PC-9 (cell line): ENCODE data around the gene CACNB3. TPM values are rescaled to one million over a fixed set of nuclear protein-coding genes. Genes with fewer than 3 reads are reported as not detected.
A peak's percentile ranks its signal among the peaks of the same experiment; 100 is the strongest.

Experiments
- BruUV-seq: library from RNA; stranded (reverse); fragments of 400-500 nt; replicated peaks from 2 replicates; lab custom pipeline; 2021; lab: Mats Ljungman, UMichigan
- CTCF ChIA-PET: fragments of 300-600 bp; sonication (Branson Sonifier 250); formaldehyde crosslinking; loops from one replicate; lab custom pipeline; 2022; ENCODE audit warnings: antibody characterized with exemption; lab: Charles Lee
- POLR2A ChIA-PET: fragments of 300-600 bp; sonication (Branson Sonifier 250); formaldehyde crosslinking; loops from one replicate; lab custom pipeline; 2022; ENCODE audit warnings: antibody characterized with exemption; ENCODE audit not compliant: unreplicated experiment; lab: Charles Lee
- DNase-seq, 2 experiments: peaks; one replicate each; pipeline versions ENCODE4 v3.0.0 to v3.0.0-alpha.2; 2015 to 2022; ENCODE audit warnings: mixed read lengths in 1 of 2
- H2AFZ ChIP-seq: fragments of 200-600 bp; sonication (generic); 2 replicates; pipeline ENCODE4 v1.8.1; 2017; ENCODE audit warnings: antibody characterized with exemption
- H3F3A ChIP-seq: fragments of 200-600 bp; sonication (generic); 2 replicates; pipeline ENCODE4 v1.8.1; 2017; ENCODE audit warnings: antibody characterized with exemption, mild to moderate bottlenecking, low read depth; ENCODE audit not compliant: insufficient read depth
- H3K27ac ChIP-seq: fragments of 200-600 bp; sonication (generic); 2 replicates; pipeline ENCODE4 v1.6.1; 2016; ENCODE audit warnings: mixed run types
- H3K27me3 ChIP-seq: fragments of 200-600 bp; sonication (generic); 2 replicates; pipeline ENCODE4 v1.6.1; 2016; ENCODE audit warnings: low read depth, mixed run types; ENCODE audit not compliant: insufficient read depth
- H3K36me3 ChIP-seq: fragments of 200-600 bp; sonication (generic); 2 replicates; pipeline ENCODE4 v1.6.1; 2016; ENCODE audit warnings: low read depth, mixed run types
- H3K4me1 ChIP-seq: fragments of 200-600 bp; sonication (generic); replicated peaks from 2 replicates; pipeline ENCODE4 v1.6.1; 2016; ENCODE audit warnings: mixed run types; ENCODE audit not compliant: insufficient read depth
- H3K4me2 ChIP-seq: fragments of 200-600 bp; sonication (generic); 2 replicates; pipeline ENCODE4 v1.6.1; 2017; ENCODE audit warnings: mixed run types
- H3K4me3 ChIP-seq: fragments of 200-600 bp; sonication (generic); 2 replicates; pipeline ENCODE4 v1.6.1; 2016; ENCODE audit warnings: mixed run types
- H3K79me2 ChIP-seq: fragments of 200-600 bp; sonication (generic); 2 replicates; pipeline ENCODE4 v1.6.1; 2017; ENCODE audit warnings: low read depth, mixed run types
- H3K9me2 ChIP-seq: fragments of 200-600 bp; sonication (generic); 2 replicates; pipeline ENCODE4 v1.8.1; 2017; ENCODE audit warnings: mild to moderate bottlenecking; ENCODE audit not compliant: insufficient read depth
- H3K9me3 ChIP-seq: fragments of 200-600 bp; sonication (generic); 2 replicates; pipeline ENCODE4 v1.8.1; 2016; ENCODE audit warnings: low read depth; ENCODE audit not compliant: insufficient read depth
- H4K20me1 ChIP-seq: fragments of 200-600 bp; sonication (generic); 2 replicates; pipeline ENCODE4 v1.8.1; 2017; ENCODE audit not compliant: insufficient read depth
- EZH2 ChIP-seq: fragments of 200-600 bp; sonication (generic); IDR thresholded peaks from 2 replicates; pipeline ENCODE4 v1.8.0; 2017; ENCODE audit warnings: antibody characterized with exemption, low read depth
- intact Hi-C: fragments of 100-400 bp; cut with micrococcal nuclease; formaldehyde crosslinking; loops from one replicate; pipeline ENCODE4 v1.10.0; 2022; ENCODE audit not compliant: unreplicated experiment
- total RNA-seq: library from RNA; stranded (reverse); gene quantifications from 2 replicates; pipeline ENCODE4 v1.2.3, GENCODE V29; 2021
- TF ChIP-seq, protein P1 (sequence below): fragments of 200-600 bp; sonication (generic); conservative IDR thresholded peaks from 2 replicates; pipeline ENCODE4 v1.6.1; 2017; ENCODE audit warnings: mixed run types, antibody characterized with exemption, mild to moderate bottlenecking, moderate library complexity

CACNB3 gene
- total RNA-seq, 1 experiment from 2014 or later = 35.4 TPM

DNA sequence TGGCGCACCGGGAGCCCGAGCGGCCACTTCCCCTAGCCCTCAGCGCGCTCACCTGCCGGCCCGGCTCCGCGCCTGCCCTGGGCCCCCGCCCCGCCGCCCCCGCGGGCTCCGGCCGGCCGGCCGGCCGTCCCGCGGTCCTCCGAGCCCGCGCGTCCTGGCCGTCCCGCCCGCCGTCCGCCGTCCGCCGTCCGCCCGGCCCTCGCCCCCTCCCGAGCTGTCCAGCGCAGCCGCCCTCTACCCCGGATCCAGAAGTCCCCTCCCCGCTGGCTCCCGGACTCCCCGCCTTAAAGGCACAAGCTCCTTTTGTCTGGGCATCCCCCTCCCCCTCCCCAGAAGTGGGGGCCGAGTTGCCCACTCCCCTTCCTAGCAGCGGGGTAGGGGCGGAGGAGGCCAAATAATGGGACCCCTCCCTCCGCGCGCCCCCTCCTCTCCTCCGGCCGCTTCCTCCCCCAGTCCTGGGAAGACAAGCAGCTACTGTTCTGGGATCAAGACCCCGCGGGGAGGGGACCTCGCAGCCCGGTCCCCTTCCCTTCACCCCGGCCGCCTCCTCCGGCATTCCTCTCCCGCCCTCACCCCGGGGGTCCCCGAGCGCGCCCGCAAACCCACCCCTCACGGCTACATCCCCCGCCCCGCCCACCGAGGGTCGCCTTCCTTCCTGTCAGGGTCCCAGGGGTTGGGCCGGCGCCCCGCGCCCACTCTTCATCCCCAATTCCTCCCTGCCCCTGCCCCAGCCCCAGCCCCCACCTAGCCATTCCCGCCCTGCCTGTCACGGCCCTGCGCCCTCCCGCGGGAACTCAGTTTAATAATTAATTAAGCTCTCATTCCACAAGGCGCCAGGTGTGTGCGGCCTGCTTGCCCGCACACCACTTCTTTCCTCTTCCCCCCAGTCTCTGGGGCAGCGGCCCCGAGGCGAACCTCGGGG, 29.2 kb upstream of the CACNB3 start, which contains the start of gene ADCY6:
TSS of gene ADCY6 (minus strand) at position 236 of the 922 bp plus-strand sequence. CDS start 5,655 bp downstream, outside the sequence.
- BruUV-seq = no TSS peak
- TF ChIP-seq, protein P1, sequence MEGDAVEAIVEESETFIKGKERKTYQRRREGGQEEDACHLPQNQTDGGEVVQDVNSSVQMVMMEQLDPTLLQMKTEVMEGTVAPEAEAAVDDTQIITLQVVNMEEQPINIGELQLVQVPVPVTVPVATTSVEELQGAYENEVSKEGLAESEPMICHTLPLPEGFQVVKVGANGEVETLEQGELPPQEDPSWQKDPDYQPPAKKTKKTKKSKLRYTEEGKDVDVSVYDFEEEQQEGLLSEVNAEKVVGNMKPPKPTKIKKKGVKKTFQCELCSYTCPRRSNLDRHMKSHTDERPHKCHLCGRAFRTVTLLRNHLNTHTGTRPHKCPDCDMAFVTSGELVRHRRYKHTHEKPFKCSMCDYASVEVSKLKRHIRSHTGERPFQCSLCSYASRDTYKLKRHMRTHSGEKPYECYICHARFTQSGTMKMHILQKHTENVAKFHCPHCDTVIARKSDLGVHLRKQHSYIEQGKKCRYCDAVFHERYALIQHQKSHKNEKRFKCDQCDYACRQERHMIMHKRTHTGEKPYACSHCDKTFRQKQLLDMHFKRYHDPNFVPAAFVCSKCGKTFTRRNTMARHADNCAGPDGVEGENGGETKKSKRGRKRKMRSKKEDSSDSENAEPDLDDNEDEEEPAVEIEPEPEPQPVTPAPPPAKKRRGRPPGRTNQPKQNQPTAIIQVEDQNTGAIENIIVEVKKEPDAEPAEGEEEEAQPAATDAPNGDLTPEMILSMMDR = no peak
- no peak for TF ChIP-seq EZH2
- no peaks in the 10 kb centered on the region for H3K27me3 ChIP-seq
- H3K79me2 ChIP-seq = peaks cover 38% of the 10 kb centered on the region
- no peaks in the 10 kb centered on the region for H3K36me3 ChIP-seq
- H3K27ac ChIP-seq = 0 out of 2 replicates have a peak within 1 kb of the TSS, but pooled peaks have one; percentile 43
- peak within 1 kb of the TSS; percentile 99 for H3K4me2 ChIP-seq
- H2AFZ ChIP-seq = peak within 1 kb of the TSS; percentile 92
- CTCF ChIA-PET = interaction anchor here (0.6 to 0.7 kb wide), 4 partner anchors 26 to 209 kb away, joined by 3 to 14 read pairs (median 4); no protein-coding TSS in a partner anchor
- no peaks in the 10 kb centered on the region for H4K20me1 ChIP-seq
- DNase-seq = peak; percentile 61 to 77
- H3F3A ChIP-seq = peaks cover 4% of the 10 kb centered on the region
- H3K4me1 ChIP-seq = peaks cover 32% of the 10 kb centered on the region
- intact Hi-C loops = loop anchor here (2.0 kb wide), 1 partner anchor 72 kb away; the partner anchor contains the start of gene CCNT1
- H3K9me3 ChIP-seq = no peaks in the 10 kb centered on the region
- POLR2A ChIA-PET = interaction anchor here (0.5 to 1.9 kb wide), 9 partner anchors 8 to 1502 kb away, joined by 3 to 27 read pairs (median 5); partner anchors contain the start of genes LMBR1L, SENP1 and ZNF641
- H3K4me3 ChIP-seq = peak within 1 kb of the TSS; percentile 89
- H3K9me2 ChIP-seq = no peaks in the 10 kb centered on the region

DNA sequence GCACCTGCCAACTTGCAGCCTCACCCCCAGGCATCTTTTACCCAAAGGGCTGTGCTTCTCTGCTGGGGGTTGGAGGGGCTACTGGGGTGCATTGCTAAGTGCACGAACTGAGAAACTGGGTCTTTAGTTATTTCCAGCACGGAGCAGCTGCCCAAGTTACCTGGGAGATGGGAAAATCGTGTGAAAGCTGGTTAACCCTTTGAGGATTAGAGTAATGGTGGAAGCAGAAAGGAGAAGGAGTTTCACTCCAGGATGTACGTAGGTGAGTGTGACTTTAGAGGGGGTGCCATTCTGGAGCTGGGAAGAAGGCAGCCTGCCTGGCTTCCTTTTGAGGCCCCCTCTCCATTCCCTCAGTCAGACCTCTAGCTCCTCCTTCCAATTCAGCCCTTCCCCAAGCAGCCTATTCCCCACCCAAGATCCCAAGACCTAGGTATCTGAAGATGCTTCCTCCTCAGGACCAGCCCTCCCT, 28.4 kb upstream of the CACNB3 start:
- H4K20me1 ChIP-seq = no peaks in the 10 kb centered on the region
- intact Hi-C loops = loop anchor here (2.0 kb wide), 1 partner anchor 73 kb away; the partner anchor contains the start of gene CCNT1
- H3K4me3 ChIP-seq = peak overlapping the region; percentile 89
- no peaks in the 10 kb centered on the region for H3K27me3 ChIP-seq
- no peak overlapping the region for H3K27ac ChIP-seq
- no peak for DNase-seq
- TSS peak; percentile 66 for BruUV-seq
- no peaks in the 10 kb centered on the region for H3K9me3 ChIP-seq
- H3K36me3 ChIP-seq = no peaks in the 10 kb centered on the region
- H2AFZ ChIP-seq = peak overlapping the region; percentile 92
- TF ChIP-seq EZH2 = no peak
- TF ChIP-seq, protein P1 = no peak
- H3K79me2 ChIP-seq = peaks cover 37% of the 10 kb centered on the region
- ChIA-PET POLR2A (interaction anchor here (0.6 to 1.9 kb wide), 3 partner anchors 9 to 614 kb away, joined by 5 to 27 read pairs (median 12); partner anchors contain the start of gene ZNF641), CTCF (interaction anchor here (0.7 kb wide), 1 partner anchor 61 kb away, joined by 3 read pairs; no protein-coding TSS in a partner anchor)
- peaks cover 40% of the 10 kb centered on the region for H3K4me1 ChIP-seq
- peak overlapping the region; percentile 86 for H3K4me2 ChIP-seq
- H3K9me2 ChIP-seq = no peaks in the 10 kb centered on the region
- H3F3A ChIP-seq = peaks cover 9% of the 10 kb centered on the region

DNA sequence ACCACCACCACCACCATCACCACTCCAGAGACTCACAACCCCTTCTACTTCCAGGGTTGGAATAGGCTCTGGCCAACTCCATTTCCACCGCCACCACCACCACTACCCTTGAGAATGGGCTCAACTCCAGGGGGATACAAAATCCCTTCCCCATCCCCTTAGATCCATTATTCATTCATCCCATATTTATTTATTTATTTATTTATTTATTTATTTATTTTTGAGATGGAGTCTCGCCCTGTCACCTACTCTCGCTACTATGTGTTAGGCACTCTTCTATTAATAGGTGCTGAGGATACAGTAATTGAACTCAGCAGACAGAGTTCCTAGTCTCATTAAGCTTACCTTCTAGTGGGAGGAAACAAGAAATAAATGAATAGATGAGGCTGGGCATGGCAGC, 24.6 kb upstream of the CACNB3 start:
- POLR2A ChIA-PET = no interaction called here
- peak overlapping the region; percentile 58; the same call in 1 of the 2 replicates for H3K4me2 ChIP-seq
- peaks cover 27% of the 10 kb centered on the region for H3F3A ChIP-seq
- peaks cover 29% of the 10 kb centered on the region for H3K4me1 ChIP-seq
- no peak overlapping the region for H2AFZ ChIP-seq
- H3K36me3 ChIP-seq = no peaks in the 10 kb centered on the region
- intact Hi-C loops = no loop called here
- H3K9me2 ChIP-seq = no peaks in the 10 kb centered on the region
- H3K79me2 ChIP-seq = no peaks in the 10 kb centered on the region
- CTCF ChIA-PET = interaction anchor here (3.4 kb wide), 1 partner anchor 40 kb away, joined by 35 read pairs; no protein-coding TSS in a partner anchor
- H3K4me3 ChIP-seq = no peak overlapping the region
- H3K9me3 ChIP-seq = no peaks in the 10 kb centered on the region
- no peaks in the 10 kb centered on the region for H4K20me1 ChIP-seq
- H3K27ac ChIP-seq = peak overlapping the region; percentile 78
- no peak for TF ChIP-seq EZH2
- TF ChIP-seq, protein P1 = no peak
- no TSS peak for BruUV-seq
- no peak for DNase-seq
- H3K27me3 ChIP-seq = no peaks in the 10 kb centered on the region
